ENCODE results near the gene CAPN5.

- TF ChIP-seq CTCF (IDR thresholded peaks at IDR 0.05) (peak; percentile 26; the same call in 1 of the 2 replicates), TEAD1 (CRISPR knock-in tag; IDR thresholded peaks at IDR 0.05) (no peak), NFE2L1 (CRISPR knock-in tag; IDR thresholded peaks at IDR 0.05) (no peak), JAZF1 (CRISPR knock-in tag; IDR thresholded peaks at IDR 0.05) (no peak), CBFB (CRISPR knock-in tag; IDR thresholded peaks at IDR 0.05; ENCODE audit: low read depth) (no peak), ETV6 (CRISPR knock-in tag; IDR thresholded peaks at IDR 0.05) (no peak), USF1 (CRISPR knock-in tag; IDR thresholded peaks at IDR 0.05) (no peak)
Observed at GRCh38 chr11:77115181-77115611, 48.4 kb downstream of the CAPN5 start.
